Left forelimb (tissue), 1 donor: ENCODE measurements around the gene USH2A.
"Not testable (repeated sequence)": the region's sequence is repeated elsewhere in the genome, so short reads cannot be mapped to it uniquely, and the experiment has no call there.

ENCODE experiments used
- DNase-seq: peaks from one replicate; pipeline ENCODE4 v3.0.0-alpha.2; 2018; ENCODE audit warnings: low spot score

USH2A gene

GRCh38 chr1:216388558-216388957 lies 34.7 kb downstream of the USH2A start:
- DNase-seq, result no peak

DNA sequence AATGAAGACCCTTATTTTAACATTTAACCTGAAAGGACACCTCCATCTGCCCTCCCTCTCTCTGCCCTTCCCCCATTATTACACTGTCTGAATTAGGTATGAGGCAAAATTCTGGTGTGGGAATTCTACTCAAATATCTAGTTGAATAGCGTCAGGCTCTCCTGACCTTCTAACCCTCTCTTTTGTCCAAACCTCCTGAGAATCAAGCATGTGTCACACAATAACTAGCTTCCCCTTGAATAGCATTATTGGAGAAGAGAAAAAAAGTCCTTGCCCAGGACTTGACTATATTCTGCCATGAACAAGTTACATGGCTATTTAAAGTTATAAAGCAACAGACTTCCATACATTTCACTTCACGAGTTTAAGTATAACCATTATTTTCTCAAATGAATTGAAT lies 35.5 kb downstream of the USH2A start:
- no peak for DNase-seq

DNA sequence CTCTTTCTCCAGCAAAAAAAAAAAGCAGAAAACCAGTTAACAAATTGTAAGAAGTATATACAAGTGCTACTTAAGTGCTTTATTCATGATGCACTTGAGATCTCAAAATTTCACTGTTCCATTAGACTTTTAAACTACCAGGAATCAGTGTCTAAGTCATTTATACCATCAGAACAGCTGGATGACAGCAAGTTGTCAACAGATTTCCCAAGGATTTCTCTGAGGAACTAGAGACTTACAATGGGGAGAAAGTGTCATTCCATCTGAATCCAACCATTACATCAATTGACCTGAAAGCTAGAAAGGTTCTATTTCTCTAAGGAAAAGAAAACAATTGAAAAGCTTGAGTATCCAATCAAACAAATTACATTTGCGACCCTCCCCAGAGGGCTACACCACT lies 43.8 kb downstream of the USH2A start:
- no peak for DNase-seq

DNA sequence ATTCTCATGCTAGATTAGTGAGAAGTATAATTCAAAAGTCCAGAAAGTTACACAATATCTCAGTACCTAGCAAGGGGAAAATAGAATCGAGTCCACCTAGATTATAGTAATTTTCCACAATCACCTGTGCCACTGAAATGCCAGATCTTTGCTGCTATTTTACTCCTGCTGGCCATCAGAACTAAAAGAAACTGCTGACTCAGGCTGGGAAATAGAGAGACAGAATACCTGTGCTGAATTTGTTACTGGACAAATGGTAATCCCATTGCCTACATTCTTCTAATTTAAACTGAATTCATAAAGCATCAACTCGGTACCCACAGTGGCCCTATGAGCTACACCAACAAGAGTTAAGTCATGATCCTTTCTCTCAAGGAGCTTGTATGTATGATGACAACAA lies 55.0 kb downstream of the USH2A start:
- no peak for DNase-seq

DNA sequence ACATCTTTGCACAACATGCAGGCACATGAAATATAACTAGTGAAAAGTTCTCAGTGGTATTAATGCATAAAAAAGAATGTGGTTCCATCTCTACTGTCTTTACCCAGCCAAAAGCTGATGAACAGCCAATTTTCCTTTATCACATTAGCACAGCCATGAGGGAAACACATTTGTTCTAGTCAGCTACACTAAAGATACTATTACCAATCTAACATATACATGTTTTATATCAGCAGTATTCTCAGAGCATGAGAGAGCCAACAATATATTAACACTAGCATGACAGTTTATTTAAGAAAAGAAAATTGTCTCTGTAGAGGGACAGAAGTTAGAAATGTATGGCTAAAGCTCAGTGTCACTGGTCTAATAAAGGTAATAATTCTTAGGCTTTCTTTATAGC lies 56.3 kb downstream of the USH2A start:
- no peak for DNase-seq

DNA sequence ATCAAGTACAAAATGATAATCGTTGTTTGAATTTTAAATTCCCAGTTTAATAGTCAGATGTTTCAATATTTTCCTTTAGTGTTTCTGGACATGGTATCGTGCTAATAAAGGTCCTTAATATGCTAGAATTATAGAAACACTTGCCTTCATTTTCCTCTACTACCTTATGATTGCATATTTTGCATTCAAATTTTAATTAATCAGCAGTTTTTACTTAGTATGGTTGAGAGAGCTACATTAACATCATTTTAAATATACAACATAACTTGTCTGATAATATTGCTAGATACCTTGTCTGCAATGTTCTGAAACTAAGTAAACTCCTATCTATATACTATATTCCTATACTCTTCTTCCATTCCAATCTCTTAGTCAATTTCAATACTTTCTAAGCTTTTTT lies 66.3 kb downstream of the USH2A start:
- DNase-seq, result no peak

DNA sequence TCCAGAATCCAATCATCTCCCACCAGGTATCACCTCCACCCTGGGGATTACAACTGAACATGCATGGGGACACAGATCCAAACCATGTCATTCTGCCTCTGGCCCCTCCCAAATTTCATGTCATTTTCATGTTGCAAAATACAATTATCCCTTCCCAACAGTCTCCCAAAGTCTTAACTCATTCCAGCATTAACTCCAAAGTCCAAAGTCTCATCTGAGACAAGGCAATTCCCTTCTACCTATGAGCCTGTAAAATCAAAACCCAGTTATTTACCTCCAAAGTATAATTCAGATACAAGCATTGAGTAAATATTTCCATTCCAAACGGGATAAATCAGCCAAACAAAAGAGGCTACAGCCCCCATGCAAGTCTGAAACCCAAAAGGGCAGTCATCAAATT lies 73.1 kb downstream of the USH2A start:
- DNase-seq, result no peak

DNA sequence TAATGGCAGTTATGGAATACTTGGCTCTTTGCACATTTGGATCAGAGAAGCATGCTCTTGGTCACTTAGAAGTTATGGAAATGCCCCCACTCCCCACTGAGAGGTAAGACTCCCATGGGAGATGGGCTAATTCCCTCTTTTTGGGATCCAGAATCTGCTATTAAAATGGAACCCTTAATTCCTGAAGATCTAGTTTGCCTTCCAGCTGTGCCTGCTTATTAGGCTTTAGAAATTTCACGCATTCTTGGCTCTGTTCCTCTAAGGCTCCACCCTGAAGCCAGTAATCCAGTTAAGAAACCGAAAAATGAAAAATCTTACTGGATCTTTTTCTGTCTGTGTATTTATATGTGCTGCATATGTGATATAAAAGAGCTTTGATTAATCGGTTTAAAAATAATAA lies 76.7 kb downstream of the USH2A start:
- DNase-seq, result no peak

- not testable (repeated sequence) for DNase-seq
Measured at GRCh38 chr1:216340542-216340941, 82.7 kb downstream of the USH2A start.

DNA sequence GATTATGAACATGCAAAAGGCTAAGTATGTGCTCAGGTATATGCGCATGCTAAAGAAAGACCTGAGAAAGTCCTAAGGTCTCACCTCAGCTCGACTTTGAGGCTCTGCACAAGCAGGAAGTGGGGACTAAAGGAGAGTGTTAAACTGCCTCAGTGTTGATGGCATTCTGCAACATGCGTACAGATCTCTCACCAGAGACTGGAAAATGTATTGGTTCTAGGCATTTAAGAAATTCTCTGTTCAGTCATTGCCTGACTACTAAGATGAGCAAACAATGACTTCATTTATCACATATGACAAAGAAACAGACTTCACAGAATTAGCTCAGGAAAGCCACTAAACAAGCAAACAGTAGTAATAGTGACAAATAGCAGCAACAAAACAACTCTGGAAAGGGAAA lies 90.8 kb downstream of the USH2A start:
- DNase-seq, result no peak

GRCh38 chr1:216332003-216332402 lies 91.2 kb downstream of the USH2A start:
- DNase-seq, result no peak

DNA sequence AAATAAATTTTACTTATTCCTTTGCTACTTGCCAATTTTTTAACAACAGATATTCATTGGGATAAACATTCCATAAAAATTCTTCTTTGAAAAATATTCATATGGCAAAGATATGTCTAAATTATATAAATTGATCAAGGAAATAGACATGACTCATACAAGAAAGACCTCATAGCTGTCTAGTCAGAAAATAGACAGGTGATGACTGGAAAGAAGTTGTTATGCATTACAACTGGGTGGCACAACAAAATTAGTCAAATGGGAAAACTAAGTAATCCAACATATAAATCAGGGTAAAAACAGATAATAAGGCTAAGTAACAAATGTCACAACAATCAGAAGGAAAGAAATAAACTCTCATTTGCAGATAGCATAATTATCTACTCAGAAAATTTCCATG lies 92.0 kb downstream of the USH2A start:
- no peak for DNase-seq

GRCh38 chr1:216330262-216330661 lies 93.0 kb downstream of the USH2A start:
- no peak for DNase-seq

DNA sequence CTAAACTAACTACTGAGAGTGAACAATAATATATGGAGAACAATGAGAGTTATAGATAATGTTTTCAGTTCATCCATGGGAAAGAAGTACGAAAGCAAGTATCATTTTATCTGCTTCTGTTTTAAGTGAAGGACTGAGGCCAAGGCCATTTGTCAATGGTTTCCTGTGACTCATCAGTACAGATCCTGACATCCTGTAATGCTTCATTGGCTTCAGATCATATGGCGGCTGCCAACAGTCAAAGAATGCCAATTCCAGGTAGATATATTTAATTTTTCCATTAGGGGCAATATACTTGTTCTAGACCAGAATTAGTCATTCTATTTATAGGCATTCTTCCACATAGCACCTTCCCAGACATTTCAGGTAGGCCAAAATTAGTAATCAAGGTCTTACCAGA lies 97.3 kb downstream of the USH2A start:
- no peak for DNase-seq

- no peak for DNase-seq
Measured at GRCh38 chr1:216325336-216325735, 97.9 kb downstream of the USH2A start.

GRCh38 chr1:216323344-216323743 lies 99.9 kb downstream of the USH2A start:
- no peak for DNase-seq

- no peak for DNase-seq
Measured at GRCh38 chr1:216314379-216315095, 108.7 kb downstream of the USH2A start.

GRCh38 chr1:216310776-216311175 lies 112.5 kb downstream of the USH2A start:
- no peak for DNase-seq

DNA sequence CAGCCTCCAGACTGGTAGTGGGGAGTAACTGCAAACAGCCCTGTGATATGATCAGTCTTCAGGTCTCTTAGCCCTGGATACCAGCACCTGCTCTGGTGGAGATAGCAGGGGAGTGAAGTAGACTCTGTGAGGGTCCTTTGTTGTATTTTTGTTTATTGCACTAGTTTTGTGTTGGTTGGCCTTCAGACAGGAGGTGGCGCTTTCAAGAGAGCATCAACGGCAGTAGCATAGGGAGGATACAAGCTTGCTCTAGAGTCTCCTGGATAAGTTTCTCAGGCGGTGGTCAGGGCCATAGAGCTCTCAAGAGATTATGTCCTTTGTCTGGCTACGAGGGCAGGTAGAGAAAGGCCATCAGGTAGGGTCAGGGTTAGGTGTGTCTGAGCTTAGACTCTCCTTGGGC lies 116.4 kb downstream of the USH2A start:
- no peak for DNase-seq

- no peak for DNase-seq
Measured at GRCh38 chr1:216303690-216304089, 119.6 kb downstream of the USH2A start.

- no peak for DNase-seq
Measured at GRCh38 chr1:216293683-216294082, 129.6 kb downstream of the USH2A start.

DNA sequence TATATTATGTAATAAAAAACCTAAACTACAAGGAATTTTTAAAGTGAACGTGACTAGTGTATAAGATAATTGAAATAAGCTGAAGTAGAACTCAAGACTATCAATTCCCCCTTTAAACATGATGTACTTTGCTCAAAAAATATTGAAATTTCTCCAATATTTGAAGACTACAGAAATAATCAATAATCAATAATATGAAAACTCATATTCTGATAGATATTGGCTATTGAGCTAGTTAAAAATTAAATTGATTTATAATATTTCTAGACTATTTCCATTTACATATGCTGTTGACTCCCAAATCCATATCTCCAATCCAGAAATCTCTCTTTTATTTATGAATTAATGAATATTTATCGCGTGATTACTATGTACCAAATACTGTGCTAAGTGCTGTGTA lies 133.2 kb downstream of the USH2A start:
- DNase-seq, result no peak

GRCh38 chr1:216285052-216285451 lies 138.2 kb downstream of the USH2A start:
- no peak for DNase-seq

GRCh38 chr1:216281757-216282156 lies 141.5 kb downstream of the USH2A start:
- no peak for DNase-seq
